IPS-15b (cell line): ENCODE measurements around the gene EML2.

ENCODE experiments used
- H3K27me3 ChIP-seq: one replicate; pipeline ENCODE4 v1.6.1; 2013; ENCODE audit warnings: low read length; ENCODE audit not compliant: control insufficient read depth, insufficient read depth
- H3K36me3 ChIP-seq: one replicate; pipeline ENCODE4 v1.6.1; 2013; ENCODE audit warnings: low read length; ENCODE audit not compliant: control insufficient read depth, insufficient read depth
- H3K4me1 ChIP-seq: one replicate; pipeline ENCODE4 v1.6.1; 2013; ENCODE audit warnings: mild to moderate bottlenecking, low read length; ENCODE audit not compliant: control insufficient read depth, insufficient read depth
- H3K4me3 ChIP-seq: one replicate; pipeline ENCODE4 v1.5.1; 2013; ENCODE audit warnings: low read depth, low read length
- H3K9ac ChIP-seq: one replicate; pipeline ENCODE4 v1.6.1; 2013; ENCODE audit warnings: low read depth, mild to moderate bottlenecking, low read length
- H3K9me3 ChIP-seq: one replicate; pipeline ENCODE4 v1.6.1; 2013; ENCODE audit warnings: mild to moderate bottlenecking, low read length; ENCODE audit not compliant: control insufficient read depth, insufficient read depth

Gene EML2

DNA sequence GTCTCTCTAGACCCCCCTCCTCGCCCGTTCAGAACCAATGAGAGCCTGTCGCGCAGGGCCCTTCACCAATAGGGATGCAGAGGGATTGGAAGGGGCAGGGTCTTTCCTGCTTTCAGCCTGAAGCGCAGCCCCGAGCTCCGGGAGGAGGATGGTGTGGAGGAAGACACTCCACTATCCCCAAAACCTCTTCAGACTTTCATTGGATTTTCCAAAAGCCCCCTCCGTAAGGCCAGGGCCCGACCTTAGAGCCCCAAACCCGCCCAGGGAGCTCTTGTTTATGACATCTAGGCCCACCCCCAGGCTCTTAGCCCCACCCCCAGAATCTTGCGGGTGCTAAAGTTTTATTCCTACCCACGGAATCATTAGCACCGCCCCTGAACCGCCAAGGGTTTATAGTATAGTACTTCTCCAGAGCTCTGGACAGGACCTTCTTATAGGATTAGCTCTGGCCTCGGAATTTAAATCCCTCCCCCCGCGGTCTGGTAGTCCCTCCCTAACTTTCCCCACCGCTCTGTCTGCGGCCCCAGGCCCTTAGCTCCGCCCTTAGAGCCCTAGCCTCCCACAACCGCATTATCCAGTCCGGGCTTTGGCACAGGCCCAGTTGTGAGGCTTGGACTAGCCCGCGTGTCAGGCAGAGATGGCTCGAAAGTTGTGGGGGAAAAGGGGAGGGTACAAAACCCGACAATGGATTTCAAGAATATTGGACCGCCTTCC, 6.6 kb upstream of the EML2 start:
- Histone ChIP-seq H3K4me3 (peak overlapping the region; percentile 76), H3K9me3 (no peaks in the 10 kb centered on the region), H3K36me3 (no peaks in the 10 kb centered on the region), H3K4me1 (peaks cover 16% of the 10 kb centered on the region), H3K9ac (no peak overlapping the region), H3K27me3 (peaks cover 10% of the 10 kb centered on the region)

GRCh38 chr19:45645068-45645630, 6.0 kb upstream of the EML2 start:
- H3K4me1 ChIP-seq: peaks cover 16% of the 10 kb centered on the region
- peak overlapping the region; percentile 76 for H3K4me3 ChIP-seq
- no peaks in the 10 kb centered on the region for H3K36me3 ChIP-seq
- H3K9me3 ChIP-seq: no peaks in the 10 kb centered on the region
- no peak overlapping the region for H3K9ac ChIP-seq
- peaks cover 10% of the 10 kb centered on the region for H3K27me3 ChIP-seq

DNA sequence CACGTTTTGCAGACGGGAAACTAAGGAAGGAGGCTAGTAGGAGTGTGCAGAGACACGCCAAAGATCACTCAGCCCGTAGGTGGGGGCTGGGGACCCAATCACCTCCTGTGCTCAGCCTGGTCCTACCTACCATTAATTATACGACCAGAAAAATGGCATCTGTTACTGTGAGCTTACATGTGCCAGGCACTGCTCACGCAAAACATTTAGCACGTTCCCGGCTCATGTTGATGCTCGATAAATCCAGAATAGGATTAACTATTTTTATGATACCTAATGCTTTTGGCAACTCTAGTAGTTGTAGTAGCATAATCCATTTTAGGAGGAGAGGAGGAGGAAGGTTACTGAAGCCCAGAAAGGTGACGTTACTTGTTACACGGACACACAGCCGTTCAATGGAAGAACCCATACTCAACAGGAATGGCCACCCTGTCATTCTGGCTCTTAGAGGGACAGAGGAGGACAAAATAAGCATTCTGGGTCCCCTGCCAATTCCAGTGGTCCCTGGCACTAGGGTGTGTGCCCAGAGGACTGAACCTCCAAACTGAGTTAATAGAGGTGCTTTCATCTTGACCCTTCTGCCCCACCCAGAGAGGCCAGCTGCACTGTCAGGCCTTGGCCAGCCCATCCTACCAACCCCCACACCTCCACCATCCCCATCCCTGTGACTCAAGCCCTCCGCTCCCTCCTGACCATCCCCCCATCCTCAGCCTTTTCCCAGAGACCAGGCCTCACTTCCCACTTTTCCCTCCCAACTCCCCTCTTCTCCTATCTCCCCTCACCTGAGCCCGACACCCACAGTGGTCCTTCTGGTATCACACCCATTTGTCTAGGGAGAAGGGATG, 5.0 kb upstream of the EML2 start:
- peaks cover 16% of the 10 kb centered on the region for H3K4me1 ChIP-seq

GRCh38 chr19:45643024-45643926, 4.1 kb upstream of the EML2 start:
- Histone ChIP-seq H3K9ac (no peak overlapping the region), H3K4me3 (peak overlapping the region; percentile 76), H3K36me3 (no peaks in the 10 kb centered on the region), H3K4me1 (peaks cover 18% of the 10 kb centered on the region), H3K27me3 (peaks cover 10% of the 10 kb centered on the region), H3K9me3 (no peaks in the 10 kb centered on the region)

More for the DNA sequence above, 5.0 kb upstream of the EML2 start:
- H3K4me3 ChIP-seq: peak overlapping the region; percentile 76
- H3K27me3 ChIP-seq: peaks cover 10% of the 10 kb centered on the region
- H3K36me3 ChIP-seq: no peaks in the 10 kb centered on the region
- no peak overlapping the region for H3K9ac ChIP-seq
- no peaks in the 10 kb centered on the region for H3K9me3 ChIP-seq

DNA sequence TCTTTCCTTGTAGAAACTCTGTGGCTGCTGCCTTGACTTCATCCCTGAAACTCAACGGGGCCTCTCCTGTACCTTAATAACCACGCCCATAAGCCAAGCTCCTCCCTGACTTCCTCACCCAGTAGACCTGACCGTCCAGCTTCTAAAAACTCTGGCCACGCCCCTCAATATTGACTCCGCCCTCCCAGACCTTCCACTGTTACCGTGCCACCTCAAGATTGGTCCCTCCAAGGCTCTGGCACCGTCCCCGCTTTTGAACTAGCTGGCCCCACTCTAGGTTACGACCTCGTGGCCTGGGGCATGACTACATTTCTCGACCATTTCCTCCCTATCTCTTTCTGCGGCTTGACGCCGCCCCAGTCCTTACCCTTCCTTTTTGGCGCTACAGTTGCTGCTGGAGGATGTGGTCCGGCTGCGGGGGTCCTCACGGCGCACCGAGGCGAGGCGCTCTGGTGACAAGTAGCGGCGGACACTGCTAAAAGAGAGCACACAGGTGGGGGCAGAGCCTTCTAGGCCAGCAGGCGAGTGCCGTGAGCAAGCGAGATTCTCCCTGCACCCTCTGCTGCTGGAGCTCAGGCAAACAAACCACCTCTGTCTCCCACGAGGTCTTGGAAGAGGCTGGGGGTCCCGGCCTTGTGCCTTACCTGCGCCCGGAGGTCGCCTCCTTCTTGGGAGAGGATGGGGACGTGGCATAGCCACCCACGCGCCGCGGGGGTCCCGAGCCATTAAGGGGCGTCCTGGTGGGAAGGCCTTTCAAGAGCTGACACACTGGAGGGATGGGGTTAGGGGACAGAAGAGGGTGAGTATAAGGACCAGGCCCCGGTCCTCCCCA, 2.3 kb upstream of the EML2 start:
- peak overlapping the region; percentile 74 for H3K4me3 ChIP-seq
- H3K4me1 ChIP-seq: peaks cover 22% of the 10 kb centered on the region
- H3K27me3 ChIP-seq: peaks cover 10% of the 10 kb centered on the region
- no peaks in the 10 kb centered on the region for H3K36me3 ChIP-seq
- no peaks in the 10 kb centered on the region for H3K9me3 ChIP-seq
- H3K9ac ChIP-seq: peak overlapping the region; percentile 24

- H3K4me3 ChIP-seq: peak overlapping the region; percentile 74
- no peaks in the 10 kb centered on the region for H3K36me3 ChIP-seq
- H3K4me1 ChIP-seq: peaks cover 22% of the 10 kb centered on the region
- H3K9me3 ChIP-seq: no peaks in the 10 kb centered on the region
- H3K9ac ChIP-seq: no peak overlapping the region
- peaks cover 10% of the 10 kb centered on the region for H3K27me3 ChIP-seq
Measured at GRCh38 chr19:45640849-45641273, 1.7 kb upstream of the EML2 start.

GRCh38 chr19:45637890-45638667, 1.1 kb downstream of the EML2 start:
- H3K4me3 ChIP-seq: peak overlapping the region; percentile 77
- H3K36me3 ChIP-seq: no peaks in the 10 kb centered on the region
- no peaks in the 10 kb centered on the region for H3K9me3 ChIP-seq
- no peaks in the 10 kb centered on the region for H3K27me3 ChIP-seq
- H3K4me1 ChIP-seq: peaks cover 11% of the 10 kb centered on the region
- H3K9ac ChIP-seq: peak overlapping the region; percentile 54

- Histone ChIP-seq H3K4me1 (peaks cover 19% of the 10 kb centered on the region), H3K27me3 (no peaks in the 10 kb centered on the region), H3K36me3 (no peaks in the 10 kb centered on the region), H3K9me3 (no peaks in the 10 kb centered on the region), H3K9ac (no peak overlapping the region), H3K4me3 (no peak overlapping the region)
Measured at GRCh38 chr19:45636902-45637301, 2.3 kb downstream of the EML2 start.

DNA sequence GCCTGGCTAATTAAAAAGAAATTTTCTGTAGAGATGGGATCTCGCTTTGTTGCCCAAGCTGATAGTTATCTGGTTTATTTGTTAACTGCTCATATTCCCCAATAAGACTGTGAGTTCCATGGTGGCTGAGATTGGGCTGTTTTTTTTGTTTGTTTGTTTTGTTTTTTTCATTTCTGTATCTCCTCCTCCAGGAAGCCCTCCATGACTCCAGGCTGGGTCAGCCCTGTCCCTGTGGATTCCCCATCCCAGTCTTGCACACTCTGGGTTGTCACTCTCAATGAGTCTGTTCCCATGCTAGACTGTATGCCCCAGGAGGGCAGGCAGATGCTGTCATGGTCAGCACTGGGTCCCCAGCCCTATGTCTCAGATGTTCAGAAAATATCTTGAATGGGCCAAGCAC, 2.9 kb downstream of the EML2 start:
- Histone ChIP-seq H3K4me1 (peaks cover 15% of the 10 kb centered on the region), H3K27me3 (no peaks in the 10 kb centered on the region), H3K4me3 (no peak overlapping the region)

DNA sequence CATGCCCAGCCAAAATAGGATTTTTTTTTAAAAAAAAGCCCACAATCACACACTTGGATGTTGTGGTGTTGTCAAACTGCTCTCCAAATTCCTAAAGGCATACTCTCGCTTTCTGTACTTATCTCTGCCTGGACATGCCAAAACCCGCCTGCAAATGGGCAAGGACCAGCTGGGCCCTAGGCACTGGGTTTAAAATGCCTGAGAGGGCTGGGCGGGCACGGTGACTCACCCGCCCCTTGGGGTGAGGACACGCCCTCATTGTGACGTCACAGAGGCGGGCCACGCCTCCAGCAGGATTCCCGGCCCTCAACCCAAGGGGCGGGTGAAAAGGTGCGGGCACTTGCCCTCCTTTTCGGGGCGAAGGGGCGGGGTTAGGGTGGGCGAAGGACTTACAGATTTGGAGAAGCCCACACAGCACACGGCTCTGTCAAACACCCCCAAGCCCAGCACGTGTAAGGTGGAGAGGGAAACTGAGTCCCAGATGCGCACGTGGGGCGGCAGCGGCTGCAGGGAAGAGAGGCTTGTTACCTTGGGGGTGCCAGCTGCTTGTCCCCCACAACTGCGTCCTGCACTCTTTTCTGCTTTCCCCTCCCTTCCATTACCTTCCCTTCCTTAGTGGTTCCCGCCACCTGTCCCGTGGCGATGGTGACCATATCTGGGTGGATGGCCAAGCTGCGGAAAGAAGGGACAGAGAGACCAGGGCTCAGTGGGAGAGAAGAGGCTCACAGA, 6.6 kb downstream of the EML2 start:
- H3K9me3 ChIP-seq: no peaks in the 10 kb centered on the region
- H3K4me1 ChIP-seq: peaks cover 8% of the 10 kb centered on the region
- no peak overlapping the region for H3K9ac ChIP-seq
- peaks cover 5% of the 10 kb centered on the region for H3K36me3 ChIP-seq
- H3K4me3 ChIP-seq: peak overlapping the region; percentile 53
- no peaks in the 10 kb centered on the region for H3K27me3 ChIP-seq

More for the DNA sequence above, 2.9 kb downstream of the EML2 start:
- Histone ChIP-seq H3K9me3 (no peaks in the 10 kb centered on the region), H3K36me3 (no peaks in the 10 kb centered on the region), H3K9ac (no peak overlapping the region)
